ENCODE results near the gene CEP104. TPM values are rescaled to one million over a fixed set of nuclear protein-coding genes. Genes with fewer than 3 reads are reported as not detected.

Gene CEP104
- total RNA-seq, 1 experiment from 2014 or later, result 47.7 TPM

- Histone ChIP-seq H3K36me3 (ENCODE audit: low read depth) (peaks cover 10% of the 10 kb centered on the region), H3K79me2 (ENCODE audit: low read depth) (peaks cover 16% of the 10 kb centered on the region), H3K4me3 (no peak overlapping the region), H3K9me2 (ENCODE audit: insufficient read depth) (no peaks in the 10 kb centered on the region), H2AFZ (no peak overlapping the region), H4K20me1 (ENCODE audit: insufficient read depth) (peaks cover 40% of the 10 kb centered on the region), H3K27ac (no peak overlapping the region), H3K4me1 (replicated peaks; ENCODE audit: insufficient read depth) (no peaks in the 10 kb centered on the region), H3F3A (ENCODE audit: insufficient read depth, low read depth) (no peaks in the 10 kb centered on the region; the same call in 1 of the 2 replicates), H3K9me3 (ENCODE audit: insufficient read depth, low read depth) (no peaks in the 10 kb centered on the region), H3K4me2 (no peak overlapping the region), H3K27me3 (ENCODE audit: insufficient read depth, low read depth) (no peaks in the 10 kb centered on the region)
- TF ChIP-seq CTCF (conservative IDR thresholded peaks at IDR 0.05) (no peak), EZH2 (IDR thresholded peaks at IDR 0.05; ENCODE audit: low read depth) (no peak)
- CTCF ChIA-PET, result no interaction called here
- BruUV-seq (replicated peaks), result no TSS peak
- POLR2A ChIA-PET (ENCODE audit: unreplicated experiment), result interaction anchor here (0.6 kb wide), 1 partner anchor 1257 kb away, joined by 4 read pairs; no protein-coding TSS in a partner anchor
- intact Hi-C loops (cut with micrococcal nuclease; ENCODE audit: unreplicated experiment), result no loop called here
- DNase-seq, result no peak
Observed at GRCh38 chr1:3787745-3788605, 69.0 kb downstream of the CEP104 start.

- Histone ChIP-seq H3K9me2 (ENCODE audit: insufficient read depth) (no peaks in the 10 kb centered on the region), H3K27ac (no peak overlapping the region), H3K4me2 (no peak overlapping the region), H4K20me1 (ENCODE audit: insufficient read depth) (peaks cover 35% of the 10 kb centered on the region), H3K36me3 (ENCODE audit: low read depth) (peaks cover 15% of the 10 kb centered on the region), H3K4me3 (no peak overlapping the region), H3K79me2 (ENCODE audit: low read depth) (peaks cover 10% of the 10 kb centered on the region), H3K9me3 (ENCODE audit: insufficient read depth, low read depth) (no peaks in the 10 kb centered on the region), H3F3A (ENCODE audit: insufficient read depth, low read depth) (no peaks in the 10 kb centered on the region; the same call in 1 of the 2 replicates), H3K4me1 (replicated peaks; ENCODE audit: insufficient read depth) (no peaks in the 10 kb centered on the region), H2AFZ (no peak overlapping the region), H3K27me3 (ENCODE audit: insufficient read depth, low read depth) (no peaks in the 10 kb centered on the region)
- CTCF ChIA-PET, result no interaction called here
- DNase-seq, result no peak
- BruUV-seq (replicated peaks), result no TSS peak
- intact Hi-C loops (cut with micrococcal nuclease; ENCODE audit: unreplicated experiment), result no loop called here
- TF ChIP-seq CTCF (conservative IDR thresholded peaks at IDR 0.05) (no peak), EZH2 (IDR thresholded peaks at IDR 0.05; ENCODE audit: low read depth) (no peak)
- POLR2A ChIA-PET (ENCODE audit: unreplicated experiment), result interaction anchor here (0.6 kb wide), 1 partner anchor 1257 kb away, joined by 4 read pairs; no protein-coding TSS in a partner anchor
Observed at GRCh38 chr1:3787349-3787715, 69.7 kb downstream of the CEP104 start.

DNA sequence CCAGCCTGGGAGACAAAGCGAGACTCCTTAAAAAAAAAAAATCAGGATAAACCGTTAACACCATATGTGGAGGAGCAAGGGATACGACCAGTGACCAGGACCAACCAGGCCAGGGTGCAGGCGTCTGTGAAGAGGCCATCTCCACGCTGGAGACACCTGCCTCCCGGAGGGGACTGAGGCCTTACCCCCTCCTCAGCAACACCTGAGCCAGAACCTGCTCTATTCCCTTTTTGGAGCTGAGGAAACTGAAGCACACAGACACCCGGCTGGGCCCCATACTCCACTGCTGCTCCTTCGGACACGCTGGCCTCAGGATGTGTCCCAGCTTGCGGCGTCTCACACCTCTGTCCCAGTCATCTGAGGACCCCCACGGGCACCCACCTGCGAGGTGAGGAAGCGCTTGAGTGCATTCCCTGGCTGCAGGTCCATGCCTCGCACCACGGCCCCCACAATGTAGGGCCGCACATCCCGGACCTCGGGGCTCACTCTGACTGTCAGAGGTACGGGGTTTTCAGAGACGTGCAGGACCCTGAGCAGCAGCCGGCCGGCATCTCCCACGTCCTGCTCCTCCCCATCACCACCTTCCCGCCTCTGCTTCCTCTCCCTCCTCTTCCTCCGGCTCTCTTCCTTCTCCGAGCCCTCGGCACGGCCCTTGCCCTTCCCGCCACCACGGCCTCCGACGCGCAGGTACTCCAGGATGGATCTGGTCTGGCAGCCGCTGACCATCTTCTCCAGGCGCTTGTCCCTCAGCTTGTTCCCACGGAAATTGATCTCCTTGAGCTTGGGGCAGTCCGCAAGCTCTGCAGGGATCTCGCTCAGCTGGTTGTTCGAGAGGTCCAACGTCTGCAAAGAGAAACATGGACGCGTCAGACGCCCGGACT, 70.3 kb downstream of the CEP104 start:
- Histone ChIP-seq H3K27me3 (ENCODE audit: insufficient read depth, low read depth) (no peaks in the 10 kb centered on the region), H3K4me2 (no peak overlapping the region), H3K9me3 (ENCODE audit: insufficient read depth, low read depth) (no peaks in the 10 kb centered on the region), H3K79me2 (ENCODE audit: low read depth) (peaks cover 6% of the 10 kb centered on the region), H3K9me2 (ENCODE audit: insufficient read depth) (no peaks in the 10 kb centered on the region), H3F3A (ENCODE audit: insufficient read depth, low read depth) (no peaks in the 10 kb centered on the region; the same call in 1 of the 2 replicates), H4K20me1 (ENCODE audit: insufficient read depth) (peaks cover 30% of the 10 kb centered on the region), H2AFZ (no peak overlapping the region), H3K4me1 (replicated peaks; ENCODE audit: insufficient read depth) (no peaks in the 10 kb centered on the region), H3K36me3 (ENCODE audit: low read depth) (peaks cover 17% of the 10 kb centered on the region), H3K4me3 (no peak overlapping the region), H3K27ac (no peak overlapping the region)
- intact Hi-C loops (cut with micrococcal nuclease; ENCODE audit: unreplicated experiment), result no loop called here
- POLR2A ChIA-PET (ENCODE audit: unreplicated experiment), result no interaction called here
- no TSS peak for BruUV-seq (replicated peaks)
- CTCF ChIA-PET, result no interaction called here
- DNase-seq, result no peak
- TF ChIP-seq EZH2 (IDR thresholded peaks at IDR 0.05; ENCODE audit: low read depth) (no peak), CTCF (conservative IDR thresholded peaks at IDR 0.05) (no peak)

All from PC-9 (cell line).